Ramos (cell line): ENCODE data around the gene OCIAD2.
"Not testable (repeated sequence)": the region's sequence is repeated elsewhere in the genome, so short reads cannot be mapped to it uniquely, and the experiment has no call there.

ENCODE experiments used
- in situ Hi-C: fragments of 300-500 bp; cut with MboI; formaldehyde crosslinking; loops from one replicate; pipeline ENCODE4 v1.14.3; 2022; ENCODE audit warnings: low sequenced_read_pairs; ENCODE audit not compliant: unreplicated experiment

Gene OCIAD2

DNA sequence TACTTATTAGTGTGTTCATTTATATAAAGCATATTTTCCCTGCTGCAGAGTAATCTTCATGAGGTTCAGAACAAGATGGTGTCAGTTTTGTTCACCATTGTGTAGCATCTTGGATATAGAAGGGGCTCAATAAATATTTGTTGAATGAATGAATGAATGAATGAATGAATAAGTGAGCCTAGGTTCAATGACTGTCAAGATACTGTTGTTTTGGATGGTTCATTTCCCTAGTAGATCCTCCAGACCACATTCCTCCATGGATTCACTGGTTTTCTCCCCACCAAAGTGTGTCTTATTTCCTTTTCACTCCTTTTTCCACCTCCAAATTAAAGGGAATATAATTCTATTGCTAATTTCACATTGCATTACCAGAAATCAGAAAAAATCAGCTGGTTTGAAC lies 2.1 kb upstream of the OCIAD2 start:
- in situ Hi-C loops = no loop called here

DNA sequence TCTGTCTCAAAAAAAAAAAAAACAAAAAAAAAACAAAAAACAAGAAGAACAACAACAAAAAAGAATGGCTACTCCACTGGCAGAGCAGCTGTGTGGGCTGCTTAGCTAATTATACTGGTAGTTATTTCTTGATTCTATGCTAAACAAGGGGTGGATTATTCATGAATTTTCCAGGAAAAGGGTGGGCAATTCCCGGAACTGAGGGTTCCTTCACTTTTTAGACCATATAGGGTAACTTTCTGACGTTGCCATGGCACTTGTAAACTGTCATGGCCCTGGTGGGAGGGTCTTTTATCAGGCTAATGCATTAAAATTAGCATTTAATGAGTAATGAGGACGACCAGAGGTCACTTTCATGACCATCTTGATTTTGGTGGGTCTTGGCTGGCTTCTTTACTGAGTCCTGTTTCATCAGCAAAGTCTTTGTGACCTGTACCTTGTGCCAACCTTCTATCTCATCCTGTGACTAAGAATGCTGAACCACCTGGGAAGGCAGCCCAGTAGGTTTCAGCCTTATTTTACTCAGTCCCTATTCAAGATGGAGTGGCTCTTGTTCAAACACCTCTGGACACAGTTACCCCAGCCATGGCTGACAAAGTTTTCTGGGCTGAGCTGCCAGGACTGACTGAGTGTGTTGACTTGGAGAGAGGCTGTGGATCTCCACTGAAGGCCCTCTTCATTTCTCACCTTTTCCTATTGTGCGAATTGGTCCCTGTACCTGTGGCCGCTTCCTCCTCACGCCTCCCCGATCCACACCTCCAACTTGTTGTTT lies 1.3 kb upstream of the OCIAD2 start:
- in situ Hi-C loops = no loop called here

DNA sequence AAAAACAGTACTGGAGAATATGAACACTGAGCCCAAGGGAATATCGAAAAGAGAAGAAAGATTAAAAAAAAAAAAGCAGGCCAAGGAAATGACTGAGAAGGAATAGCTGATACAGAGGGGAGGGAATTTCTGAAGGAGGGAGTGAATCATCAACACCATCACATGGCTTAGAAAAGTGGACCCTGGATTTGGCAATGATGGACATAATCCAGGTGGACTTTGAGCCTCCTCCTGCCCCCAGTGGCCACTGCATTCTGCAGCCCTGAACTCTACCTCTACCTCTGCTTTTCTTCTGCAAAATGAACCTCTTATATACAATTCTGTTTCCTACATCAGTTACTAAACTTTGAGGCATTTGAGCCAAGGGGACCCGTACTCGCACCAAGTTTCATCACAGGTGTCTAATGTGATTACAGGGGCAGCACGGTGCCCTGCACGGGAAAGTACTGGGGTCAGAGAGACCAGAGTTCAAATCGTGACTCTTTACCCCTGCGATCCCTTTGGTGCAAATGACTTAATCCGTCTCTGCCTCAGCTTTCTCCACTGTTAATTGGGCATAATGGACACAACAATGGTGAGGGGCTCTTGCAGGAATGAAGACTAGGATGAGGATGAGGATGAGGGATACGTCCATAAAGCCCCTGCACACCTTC lies 1.1 kb downstream of the OCIAD2 start:
- in situ Hi-C loops = no loop called here

DNA sequence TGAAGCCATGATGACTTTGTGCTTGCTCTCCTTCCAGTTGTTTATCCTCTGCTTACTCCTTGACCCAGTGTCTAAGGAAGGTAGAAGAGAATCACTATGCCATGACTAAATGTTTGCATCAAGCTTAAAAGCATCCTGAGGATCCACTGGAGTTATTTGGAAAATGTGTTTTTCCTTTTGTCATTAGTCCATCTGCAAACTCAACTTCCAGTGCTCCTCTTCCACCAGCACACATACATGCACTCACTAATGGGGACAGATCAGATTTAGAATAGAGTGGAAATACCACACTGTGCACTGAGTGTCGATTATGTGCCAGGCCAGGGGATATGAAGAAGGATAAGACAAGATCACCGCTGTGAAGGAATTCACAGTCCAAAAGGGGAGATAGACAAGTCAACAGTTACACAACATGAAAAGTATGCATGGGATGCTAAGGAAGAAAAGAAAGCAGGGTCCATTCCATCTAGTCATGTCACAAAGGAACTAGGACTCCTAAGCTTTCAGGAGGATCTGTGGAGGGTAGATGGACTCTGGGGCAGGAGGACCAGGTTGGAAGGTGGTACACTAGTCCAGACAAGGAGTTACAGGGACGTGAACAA lies 1.9 kb downstream of the OCIAD2 start:
- in situ Hi-C loops = no loop called here

DNA sequence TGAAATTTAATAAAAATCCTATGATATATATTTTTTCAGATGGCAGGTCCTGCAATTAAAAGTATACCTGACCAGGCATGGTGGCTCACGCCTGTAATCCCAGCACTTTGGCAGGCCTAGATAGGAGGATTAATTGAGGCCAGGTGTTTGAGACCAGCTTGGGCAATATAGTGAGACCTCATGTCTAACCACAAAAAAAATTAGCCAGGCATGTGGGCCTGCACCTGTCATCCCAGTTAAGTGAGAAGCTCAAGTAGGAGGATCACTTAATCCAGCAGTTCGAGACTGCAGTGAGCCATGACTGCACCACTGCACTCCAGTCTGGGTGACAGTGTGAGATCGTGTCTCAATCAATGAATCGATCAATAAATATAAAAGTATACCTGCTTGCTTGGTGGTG lies 2.5 kb downstream of the OCIAD2 start:
- in situ Hi-C loops = no loop called here

DNA sequence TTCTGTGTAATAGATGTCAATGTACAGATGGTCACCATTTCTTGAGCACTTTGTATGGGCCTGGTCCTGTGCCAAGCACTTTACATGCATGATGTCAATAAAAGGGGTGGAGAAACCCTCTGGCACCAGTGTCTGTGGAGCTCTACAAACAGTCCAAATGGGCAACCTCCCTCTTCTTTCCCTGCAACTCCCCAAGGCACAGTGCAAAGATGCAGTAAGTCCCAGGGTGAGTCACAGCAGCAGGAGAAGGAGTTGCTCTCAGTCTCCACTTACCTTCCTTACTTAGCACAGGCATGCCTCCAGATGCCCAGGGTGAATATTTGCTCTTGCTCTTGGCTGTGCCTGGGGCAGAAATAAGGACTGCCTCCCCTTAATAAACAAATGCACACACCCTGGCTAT lies 4.3 kb downstream of the OCIAD2 start:
- in situ Hi-C loops = no loop called here

- in situ Hi-C loops = no loop called here
These were observed 5.4 kb downstream of the OCIAD2 start for GRCh38 chr4:48901196-48901595.

DNA sequence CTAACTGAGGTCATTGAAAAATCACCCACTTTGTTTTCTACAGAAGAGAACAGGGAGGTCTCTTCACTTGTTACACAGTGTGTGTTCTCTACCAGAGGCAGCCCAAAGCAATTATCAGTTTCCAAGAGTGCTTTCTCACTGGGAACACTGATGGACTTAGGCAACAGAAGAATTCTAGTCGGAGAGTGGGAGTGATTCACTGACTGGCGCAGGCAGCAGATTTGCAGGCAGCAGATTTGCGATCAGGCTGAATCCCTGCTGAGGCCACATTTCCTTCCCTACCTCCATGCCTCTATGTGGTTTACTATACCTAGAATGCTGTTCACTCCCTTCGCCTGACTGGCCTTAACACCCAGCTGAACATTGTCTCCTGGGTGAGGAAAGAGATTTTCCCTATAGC lies 6.6 kb downstream of the OCIAD2 start:
- in situ Hi-C loops = no loop called here

DNA sequence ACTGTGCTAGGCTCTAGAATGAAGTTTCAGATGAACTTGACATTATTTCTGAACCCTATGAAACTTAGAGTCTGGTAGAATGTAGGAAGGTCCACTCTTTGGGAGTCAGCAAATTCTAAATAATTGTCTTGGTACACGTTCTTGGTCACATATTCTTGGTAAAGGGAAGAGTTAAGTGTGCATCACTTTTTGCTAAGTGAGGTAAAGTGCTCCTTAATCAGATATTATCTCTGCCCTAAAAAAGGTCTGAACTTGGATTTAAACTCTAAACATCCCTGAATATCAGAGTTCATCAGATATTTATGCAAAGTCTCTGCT lies 7.2 kb downstream of the OCIAD2 start:
- in situ Hi-C loops = no loop called here

GRCh38 chr4:48898733-48899431 lies 7.7 kb downstream of the OCIAD2 start:
- in situ Hi-C loops = no loop called here

- in situ Hi-C loops = no loop called here
These were observed 9.7 kb downstream of the OCIAD2 start for GRCh38 chr4:48896845-48897244.

DNA sequence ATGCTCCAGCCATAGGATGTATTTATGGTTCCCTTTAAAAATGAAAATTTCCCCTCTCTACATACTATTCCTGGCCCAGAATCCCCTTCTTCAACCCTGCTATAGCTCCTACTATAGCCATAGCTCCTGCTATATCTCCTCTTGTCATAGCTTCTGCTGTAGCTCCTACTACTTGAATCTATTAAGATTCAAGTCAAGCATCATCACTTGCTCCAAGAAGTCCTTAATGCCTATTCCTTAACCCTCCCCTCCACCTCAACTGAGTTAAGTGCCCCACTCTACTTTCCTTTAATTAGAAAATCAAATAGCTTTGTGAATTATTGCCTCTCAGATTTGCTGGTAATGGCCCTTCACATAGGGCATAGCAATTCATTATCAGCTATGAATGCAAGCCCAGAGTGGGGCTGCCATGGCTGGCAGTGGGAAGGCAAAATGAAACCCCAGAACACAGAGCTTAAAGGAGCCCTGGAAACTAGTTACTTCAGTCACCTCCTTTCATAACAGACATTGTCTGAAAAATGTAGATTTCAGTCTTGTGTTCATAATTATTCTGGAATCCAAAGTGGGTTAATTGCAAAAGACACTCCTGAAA lies 15.4 kb downstream of the OCIAD2 start:
- in situ Hi-C loops = no loop called here

GRCh38 chr4:48889750-48890149 lies 16.8 kb downstream of the OCIAD2 start:
- in situ Hi-C loops = not testable (repeated sequence)

DNA sequence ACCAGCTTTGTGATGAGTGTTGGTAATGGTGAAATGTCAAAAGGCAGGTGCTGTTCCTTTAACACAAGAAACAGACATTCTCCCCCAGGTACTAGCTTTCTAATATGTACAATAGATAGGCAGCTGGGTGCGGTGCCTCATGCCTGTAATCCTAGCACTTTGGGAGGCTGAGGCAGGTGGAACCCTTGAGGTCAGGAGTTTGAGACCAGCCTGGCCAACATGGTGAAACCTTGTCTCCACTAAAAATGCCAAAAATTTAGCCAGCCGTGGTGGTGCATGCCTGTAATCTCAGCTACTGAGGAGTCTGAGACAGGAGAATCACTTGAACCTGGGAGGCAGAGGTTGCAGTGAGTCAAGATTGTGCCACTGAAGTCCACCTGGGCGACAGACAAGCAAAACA lies 24.9 kb downstream of the OCIAD2 start:
- in situ Hi-C loops = not testable (repeated sequence)

- in situ Hi-C loops = no loop called here
These were observed 26.8 kb downstream of the OCIAD2 start for GRCh38 chr4:48879561-48880442.

DNA sequence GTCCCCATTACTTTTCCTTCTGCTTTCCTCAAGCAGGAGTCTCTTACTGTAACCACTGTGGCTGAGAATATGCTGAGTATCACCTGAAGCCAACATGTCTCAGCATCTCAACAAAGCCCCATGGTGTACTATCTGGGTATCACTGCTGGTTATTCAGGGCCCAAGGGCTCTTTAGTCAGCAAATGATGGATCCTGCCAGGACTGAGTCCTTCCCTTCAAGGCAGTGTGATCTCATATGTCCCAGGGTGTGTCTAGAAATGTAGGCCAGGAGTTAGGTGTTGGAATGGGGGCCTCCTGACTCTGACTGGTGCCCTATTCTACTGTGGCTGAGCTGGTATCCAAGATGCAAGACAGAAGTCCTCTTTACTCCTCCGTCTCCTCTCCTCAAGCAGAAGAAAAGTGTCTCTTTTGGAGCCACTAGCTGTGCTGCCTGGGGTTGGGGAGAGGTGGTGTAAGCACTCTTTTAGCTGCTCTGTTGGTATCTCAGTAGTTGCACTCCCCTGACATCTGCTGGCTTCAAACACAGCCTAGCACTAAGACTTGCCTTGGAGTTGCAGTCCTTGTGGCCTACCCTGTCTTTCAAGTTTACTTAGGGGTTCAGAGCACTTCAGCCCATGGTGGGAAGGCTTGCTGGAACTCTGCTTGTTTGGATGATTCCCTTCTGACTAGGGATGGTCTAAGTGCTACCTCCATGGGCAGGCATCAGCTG lies 28.6 kb downstream of the OCIAD2 start:
- in situ Hi-C loops = no loop called here

DNA sequence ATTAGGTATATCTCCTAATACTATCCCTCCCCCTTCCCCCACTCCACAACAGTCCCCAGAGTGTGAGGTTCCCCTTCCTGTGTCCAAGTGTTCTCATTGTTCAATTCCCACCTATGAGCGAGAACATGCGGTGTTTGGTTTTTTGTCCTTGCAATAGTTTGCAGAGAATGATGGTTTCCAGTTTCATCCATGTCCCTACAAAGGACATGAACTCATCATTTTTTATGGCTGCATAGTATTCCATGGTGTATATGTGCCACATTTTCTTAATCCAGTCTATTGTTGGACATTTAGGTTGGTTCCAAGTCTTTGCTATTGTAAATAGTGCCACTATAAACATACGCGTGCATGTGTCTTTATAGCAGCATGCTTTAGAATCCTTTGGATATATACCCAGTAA lies 41.9 kb downstream of the OCIAD2 start:
- in situ Hi-C loops = not testable (repeated sequence)

GRCh38 chr4:48863728-48864127 lies 42.8 kb downstream of the OCIAD2 start:
- in situ Hi-C loops = no loop called here

DNA sequence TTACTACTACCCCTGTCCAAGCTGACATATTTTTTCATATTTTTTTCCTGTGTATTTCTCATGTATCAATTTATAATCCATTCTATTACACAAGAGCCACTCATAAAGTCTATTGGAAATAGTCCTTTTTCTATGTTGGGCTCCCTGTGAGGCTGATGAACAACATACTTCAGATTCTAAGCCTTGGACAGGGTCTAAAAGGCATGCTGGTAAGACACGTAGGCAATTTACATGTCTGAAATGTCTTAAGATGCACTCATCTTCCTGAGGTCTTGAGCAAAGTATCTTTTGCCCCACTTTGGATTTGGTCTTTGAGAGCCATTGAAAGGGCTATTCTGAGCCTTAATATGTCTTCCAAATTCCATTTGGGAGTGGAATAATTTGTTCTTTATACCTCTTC lies 43.9 kb downstream of the OCIAD2 start:
- in situ Hi-C loops = no loop called here
